NCI-H82 treated with DMSO at 0.1 percent for 48 hours (cell line): ENCODE data around the gene PDE3B.
"Not testable (repeated sequence)": the region's sequence is repeated elsewhere in the genome, so short reads cannot be mapped to it uniquely, and the experiment has no call there.

Experiments
- DNase-seq: peaks from one replicate; lab custom pipeline; 2025; ENCODE audit not compliant: unreplicated experiment; lab: John Stamatoyannopoulos, UW

PDE3B gene

DNA sequence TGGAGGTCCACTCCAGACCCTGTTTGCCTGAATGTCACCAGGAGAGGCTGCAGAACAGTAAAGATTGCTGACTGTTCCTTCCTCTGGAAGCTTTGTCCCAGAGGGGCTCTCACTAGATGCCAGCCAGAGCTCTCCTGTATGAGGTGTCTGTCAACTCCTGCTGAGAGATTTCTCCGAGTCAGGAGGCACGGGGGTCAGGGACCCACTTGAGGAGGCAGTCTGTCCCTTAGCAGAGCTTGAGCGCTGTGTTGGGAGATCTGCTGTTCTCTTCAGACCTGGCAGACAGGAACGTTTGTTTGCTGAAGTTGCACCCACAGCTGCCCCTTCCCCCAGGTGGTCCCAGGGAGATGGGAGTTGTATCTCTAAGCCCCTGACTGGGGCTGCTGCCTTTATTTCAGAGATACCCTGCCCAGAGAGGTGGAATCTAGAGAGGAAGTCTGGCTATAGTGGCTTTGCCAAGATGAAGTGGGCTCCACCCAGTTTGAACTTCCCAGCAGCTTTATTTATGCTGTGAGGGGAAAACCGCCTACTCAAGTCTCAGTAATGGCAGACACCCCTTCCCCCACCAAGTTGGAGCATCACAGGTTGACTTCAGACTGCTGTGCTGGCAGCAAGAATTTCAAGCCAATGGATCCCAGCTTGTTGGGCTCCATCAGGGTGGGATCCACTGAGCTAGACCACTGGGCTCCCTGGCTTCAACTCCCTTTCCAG, 99.4 kb downstream of the PDE3B start:
- no peak for DNase-seq

DNA sequence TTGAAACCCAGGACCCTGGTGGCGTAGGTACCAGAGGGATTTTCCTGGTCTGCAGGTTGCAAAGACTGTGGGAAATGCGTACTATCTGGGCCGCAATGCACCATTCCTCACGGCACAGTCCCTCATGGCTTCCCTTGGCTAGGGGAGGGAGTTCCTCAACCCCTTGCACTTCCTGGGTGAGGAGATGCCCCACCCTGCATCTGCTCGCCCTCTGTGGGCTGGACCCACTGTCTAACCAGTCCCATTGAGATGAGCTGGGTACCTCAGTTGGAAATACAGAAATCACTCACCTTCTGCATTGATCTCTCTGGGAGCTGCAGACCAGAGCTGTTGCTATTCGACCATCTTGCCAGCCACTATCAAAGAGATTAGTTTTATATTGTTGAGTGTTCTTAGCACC, 100.1 kb downstream of the PDE3B start:
- not testable (repeated sequence) for DNase-seq

DNA sequence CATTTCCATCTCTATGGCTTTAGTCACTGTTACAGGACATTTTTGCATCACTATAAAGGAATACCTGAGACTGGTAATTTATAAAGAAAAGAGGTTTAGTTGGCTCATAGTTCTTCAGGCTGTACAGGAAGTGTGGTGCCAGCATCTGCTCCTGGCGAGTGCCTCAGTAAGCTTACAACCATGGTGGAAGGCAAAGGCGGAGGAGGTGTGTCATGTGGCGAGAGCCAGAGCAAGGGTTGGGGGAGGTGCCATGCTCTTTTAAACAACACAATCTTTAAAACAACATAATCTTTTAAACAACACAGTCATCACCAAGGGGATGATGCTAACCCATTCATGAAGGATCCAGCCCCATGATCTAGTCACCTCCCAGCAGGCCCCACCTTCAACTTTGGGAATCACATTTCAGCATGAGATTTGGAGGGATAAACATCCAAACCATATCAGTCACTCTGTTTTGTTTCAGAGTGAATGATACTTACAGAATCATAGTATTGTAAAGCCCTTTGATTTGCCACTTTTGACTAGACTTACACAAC, 103.3 kb downstream of the PDE3B start:
- no peak for DNase-seq

DNA sequence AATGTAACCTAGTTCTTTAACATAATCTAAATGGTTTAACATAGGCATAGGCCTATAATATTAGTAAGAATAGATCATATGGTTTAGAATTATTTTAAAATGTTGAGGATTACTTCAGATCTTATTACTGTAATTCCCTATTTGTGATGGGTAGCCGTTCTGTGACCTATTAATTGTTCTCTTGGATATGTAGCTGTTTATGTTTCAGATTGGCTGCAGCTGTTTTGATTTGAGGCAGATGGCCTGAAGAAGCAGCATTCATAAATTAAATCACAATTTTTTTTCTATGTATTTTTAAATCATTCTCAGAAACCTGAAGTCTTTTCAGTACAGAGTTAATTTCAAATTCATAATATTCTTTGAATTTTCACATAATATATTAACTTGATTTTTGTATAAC, 104.5 kb downstream of the PDE3B start:
- DNase-seq: no peak

DNA sequence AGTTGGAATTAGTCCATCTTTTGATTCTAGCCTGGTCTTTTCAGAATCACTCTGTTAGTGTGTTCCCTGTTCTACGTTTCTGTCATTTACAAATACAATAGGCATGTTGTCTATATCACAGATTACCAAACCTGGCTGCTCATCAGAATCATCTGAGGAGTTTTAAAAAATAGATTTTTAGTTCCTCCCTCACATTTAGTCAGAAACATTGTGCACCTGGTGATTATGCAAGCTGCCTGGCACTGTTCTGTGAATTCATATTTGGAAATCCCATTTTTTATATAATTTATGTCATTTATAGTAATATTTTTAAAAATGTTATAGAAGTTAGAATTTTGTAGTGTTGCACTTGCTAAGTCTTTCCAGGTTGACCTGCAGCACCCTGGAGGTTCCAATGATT, 107.3 kb downstream of the PDE3B start:
- DNase-seq: no peak

DNA sequence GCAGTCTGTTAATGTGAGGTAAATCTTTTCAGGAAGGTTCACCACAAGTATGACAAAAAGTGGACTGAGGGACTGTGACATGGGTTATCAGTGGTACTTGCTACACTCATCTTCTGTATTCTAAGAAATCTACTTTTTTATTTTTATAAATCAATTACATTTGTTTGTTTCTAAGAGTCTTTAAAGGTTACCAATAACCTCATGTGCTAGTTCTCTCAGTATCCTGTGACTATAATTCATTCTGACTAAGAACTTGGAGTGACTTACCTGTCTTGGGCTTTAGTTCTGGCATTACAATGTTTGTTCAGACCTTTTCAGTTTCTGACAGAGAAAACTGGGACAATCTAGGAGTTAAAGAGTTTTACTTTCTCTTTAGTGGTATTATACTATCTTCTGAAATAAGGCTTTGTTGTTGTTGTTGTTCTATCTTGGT, 108.4 kb downstream of the PDE3B start:
- no peak for DNase-seq

DNA sequence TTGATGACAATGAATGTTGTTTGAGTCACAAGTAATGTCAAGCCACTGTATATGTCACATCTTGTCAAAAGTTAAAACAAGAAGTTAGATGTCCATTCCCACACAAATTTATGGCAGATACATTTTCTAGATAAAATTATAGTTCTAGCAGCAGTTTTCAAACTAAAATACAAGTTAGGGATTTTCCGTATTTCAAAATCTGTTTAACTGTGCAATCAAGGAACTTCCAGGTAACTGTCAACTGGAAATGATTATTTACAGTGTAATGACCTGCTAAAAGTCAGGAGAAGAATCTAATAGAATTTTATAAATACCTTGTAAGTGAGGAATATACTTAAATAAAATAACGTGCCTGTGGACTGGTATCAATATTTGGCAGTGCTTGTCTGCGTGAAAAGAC, 111.5 kb downstream of the PDE3B start:
- DNase-seq: no peak

DNA sequence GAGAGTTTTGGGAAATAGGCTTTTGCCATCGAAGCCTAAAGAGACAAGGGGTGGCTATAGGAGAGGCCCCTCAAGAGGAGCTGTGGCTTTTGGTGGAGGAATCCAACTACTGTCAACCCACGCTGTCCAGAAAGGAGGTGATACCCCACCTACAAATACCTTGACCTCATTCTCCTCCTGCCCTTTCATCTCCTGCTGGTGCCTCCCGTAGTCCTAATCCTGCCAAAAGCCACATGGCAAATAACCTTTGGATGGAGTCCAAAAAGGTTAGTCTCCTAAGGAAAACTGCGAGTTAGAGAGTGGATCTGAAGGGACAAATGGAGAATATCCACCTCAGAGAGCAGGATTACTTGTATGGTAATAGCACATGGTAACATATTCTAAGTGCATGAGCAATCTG, 112.7 kb downstream of the PDE3B start:
- no peak for DNase-seq

DNA sequence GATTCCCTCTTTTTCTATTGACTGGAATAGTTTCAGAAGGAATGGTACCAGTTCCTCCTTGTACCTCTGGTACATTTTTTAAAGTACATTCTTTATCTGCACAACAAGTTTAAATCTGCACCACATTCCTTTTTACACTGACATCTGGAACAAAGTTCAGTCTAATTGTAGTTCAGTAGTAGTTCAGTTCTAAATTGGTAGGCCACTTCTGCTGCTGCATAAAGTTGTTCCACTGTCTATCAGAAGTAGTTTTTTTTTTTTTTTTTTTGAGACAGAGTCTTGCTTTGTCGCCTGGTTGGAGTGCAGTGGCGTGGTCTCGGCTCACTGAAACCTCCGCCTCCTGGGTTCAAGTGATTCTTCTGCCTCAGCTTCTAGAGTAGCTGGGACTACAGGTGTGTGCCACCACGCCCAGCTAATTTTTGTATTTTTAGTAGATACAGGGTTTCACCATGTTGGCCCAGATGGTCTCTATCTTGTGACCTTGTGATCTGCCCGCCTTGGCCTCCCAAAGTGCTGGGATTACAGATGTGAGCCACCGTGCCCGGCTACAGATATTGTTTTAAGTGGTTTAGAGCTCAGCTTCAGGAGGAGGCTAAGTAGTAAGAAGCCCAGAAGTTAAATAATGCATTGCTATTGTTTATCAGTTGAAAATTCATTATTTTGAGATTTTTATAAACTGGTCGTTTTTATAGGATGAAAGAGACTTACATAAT, 115.9 kb downstream of the PDE3B start:
- not testable (repeated sequence) for DNase-seq

DNA sequence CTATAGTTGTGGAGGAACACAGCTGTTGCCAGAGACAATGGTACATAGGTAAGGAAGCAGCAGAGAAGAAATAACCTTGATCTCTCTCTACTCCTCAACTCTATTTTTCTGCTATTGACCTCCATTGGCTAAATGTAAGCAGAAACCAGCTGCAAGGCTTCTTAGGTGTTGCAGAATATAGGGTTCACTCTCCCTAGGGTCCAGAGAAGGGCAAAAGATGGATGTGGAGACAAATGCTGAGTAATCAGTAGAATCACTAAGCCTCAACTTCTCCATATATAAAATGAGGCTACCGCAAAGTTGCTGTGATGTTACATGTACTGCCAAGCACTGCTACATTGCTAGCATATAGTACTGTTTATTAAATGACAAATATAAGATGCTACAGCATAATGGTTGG, 120.6 kb downstream of the PDE3B start:
- no peak for DNase-seq

DNA sequence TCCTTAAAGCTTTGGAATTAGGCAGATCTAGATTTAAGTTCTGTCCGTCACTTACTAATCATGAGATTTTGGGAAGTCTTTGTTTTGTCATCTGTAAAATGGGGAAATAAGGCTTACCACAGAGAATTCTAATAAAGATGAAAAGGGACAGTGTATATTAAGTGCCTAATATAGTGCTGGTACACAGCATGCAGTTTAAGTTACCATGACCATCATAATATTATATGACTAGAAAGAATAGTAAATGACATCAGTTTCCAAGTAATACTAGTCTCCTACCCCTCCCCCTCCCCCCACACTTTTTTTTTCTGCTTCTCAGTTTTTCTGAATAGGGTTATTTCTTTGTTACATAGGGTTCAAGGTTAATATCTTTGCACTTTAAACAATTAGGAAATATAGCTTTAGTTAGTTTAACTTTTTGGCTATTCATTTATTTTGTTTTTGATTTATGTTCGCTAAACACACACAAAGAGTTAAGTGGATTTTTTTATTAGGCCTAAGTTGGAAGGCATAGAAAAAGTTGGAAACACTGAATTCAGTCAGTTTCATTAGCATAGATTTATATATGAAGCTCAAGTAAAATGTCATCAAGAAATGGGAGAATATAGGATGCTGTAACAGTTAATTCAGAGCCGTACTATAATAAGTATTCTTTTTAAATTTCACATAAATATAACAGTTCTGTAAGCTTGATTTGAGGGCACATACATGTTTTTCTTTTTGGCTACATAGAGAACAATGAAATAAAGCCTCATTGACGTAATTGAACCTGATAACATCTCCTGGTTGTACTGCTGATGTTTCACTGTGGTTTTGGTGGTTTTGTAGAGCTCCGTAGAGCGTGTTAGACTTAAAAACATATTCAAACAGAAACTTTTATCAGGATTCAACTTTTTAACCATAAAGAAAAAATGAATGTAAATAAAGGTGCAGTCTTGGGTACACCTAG, 121.2 kb downstream of the PDE3B start:
- DNase-seq: no peak

DNA sequence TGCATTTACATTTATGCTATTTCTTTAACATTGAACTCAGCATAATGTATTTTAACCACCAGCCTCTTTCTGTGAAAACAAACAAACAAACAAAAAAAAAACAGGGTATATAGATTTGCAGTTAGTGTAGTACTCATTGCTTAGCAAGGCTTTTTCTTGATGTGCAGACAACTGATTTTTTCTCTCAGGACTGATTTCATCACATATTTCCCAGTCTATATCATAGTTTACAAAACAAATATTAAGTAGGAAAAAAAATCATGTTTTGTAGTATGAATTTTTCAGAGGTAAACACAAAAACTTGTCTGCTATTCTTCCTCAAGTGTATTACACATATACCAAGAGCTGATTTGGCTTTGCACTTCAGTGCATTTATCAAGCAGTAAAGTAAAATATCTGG, 123.0 kb downstream of the PDE3B start:
- no peak for DNase-seq

DNA sequence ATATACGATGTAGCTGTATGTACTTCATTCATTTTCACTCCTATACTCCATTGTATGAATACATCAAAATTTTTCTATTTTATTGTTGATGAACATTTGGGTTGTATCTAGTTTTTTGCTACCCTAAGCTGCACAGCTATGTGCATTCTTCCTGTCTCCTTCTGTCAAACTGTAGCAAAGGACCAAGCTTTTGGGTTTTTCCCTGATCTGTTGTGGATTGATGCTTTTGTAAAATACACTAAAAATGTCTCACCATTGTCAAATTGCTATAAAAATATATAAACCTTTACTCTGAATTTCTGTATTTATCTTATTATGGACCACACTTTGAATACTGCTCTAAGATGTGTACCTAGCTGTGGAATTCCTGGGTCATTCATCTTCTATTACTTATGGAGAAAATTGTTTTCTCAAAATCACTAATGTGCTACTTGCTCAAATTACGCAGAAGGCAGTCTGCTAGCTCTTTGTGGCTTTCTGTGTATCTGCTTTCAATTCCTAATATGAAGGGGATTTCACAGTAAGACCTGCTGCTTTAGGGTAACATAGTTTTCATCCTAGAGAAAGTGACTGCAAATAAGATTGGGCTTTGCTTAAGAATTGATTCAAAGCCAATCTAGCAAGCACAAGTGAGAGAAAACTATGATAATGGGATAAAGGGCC, 125.1 kb downstream of the PDE3B start:
- peak; percentile 15 for DNase-seq

DNA sequence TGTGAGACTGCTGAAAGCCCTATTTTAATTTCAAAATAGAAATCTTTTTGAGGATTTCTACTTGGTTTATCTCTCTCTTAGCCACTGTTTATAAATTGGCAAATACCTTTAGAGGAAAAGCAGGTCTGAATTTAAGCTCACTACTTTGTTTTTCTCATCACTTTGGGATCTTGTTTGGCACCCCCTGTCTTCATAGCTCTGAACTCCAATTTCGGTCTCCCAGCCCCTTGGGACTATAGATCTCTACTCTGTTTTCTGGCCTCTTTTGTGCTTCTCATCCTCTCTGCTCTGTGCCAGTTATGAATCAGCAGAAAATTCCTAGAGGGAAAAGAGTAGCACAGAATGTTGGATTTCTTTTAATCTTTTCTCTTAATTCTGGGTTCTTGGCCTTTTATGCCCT, 130.2 kb downstream of the PDE3B start:
- no peak for DNase-seq

DNA sequence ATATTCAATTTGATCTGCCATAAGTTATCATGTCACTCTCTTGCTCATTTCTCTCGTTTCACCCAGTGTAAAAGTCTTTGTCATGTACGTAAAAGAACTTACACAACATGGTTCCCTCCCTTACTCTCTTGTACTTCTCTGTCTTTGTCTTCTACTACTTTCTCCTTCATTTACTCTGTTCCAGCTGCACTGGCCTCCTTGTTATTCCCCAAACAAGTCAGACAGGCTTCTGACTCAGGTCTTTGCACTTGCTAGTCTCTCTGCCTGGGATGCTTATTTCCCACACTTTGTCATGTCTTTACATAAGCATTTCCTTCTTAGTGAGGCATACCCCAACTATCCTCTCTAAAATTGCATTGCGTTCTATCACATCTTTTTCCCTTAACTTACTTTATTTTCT, 131.1 kb downstream of the PDE3B start:
- no peak for DNase-seq

DNA sequence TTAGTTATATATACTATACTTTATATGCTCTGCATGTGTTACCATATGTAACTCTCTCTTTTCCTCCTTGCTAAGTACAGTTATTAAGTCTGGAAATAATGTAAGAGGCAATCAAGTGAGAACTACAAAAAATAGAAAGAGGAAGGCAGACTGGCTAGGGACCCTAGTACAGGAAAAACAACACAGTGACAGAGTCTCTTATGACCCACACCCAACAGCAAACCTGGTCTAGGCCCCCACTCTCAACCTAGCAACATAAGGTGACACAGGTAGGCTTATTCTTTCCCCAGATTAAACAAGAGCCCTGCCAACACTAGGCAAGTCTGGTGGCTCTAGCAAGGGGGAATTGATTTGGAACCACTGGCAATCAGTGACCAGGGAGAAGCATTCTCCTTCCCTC, 132.3 kb downstream of the PDE3B start:
- DNase-seq: no peak

DNA sequence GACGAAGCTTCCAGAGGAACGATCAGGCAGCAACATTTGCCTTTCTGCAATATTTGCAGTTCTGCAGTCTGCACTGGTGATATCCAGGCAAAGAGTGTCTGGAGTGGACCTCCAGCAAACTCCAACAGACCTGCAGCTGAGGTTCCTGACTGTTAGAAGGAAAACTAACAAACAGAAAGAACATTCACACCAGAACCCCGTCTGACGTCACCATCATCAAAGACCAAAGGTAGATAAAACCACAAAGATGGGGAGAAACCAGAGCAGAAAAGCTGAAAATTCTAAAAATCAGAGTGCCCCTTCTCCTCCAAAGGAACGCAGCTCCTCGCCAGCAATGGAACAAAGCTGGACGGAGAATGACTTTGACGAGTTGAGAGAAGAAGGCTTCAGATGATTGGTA, 134.9 kb downstream of the PDE3B start:
- DNase-seq: not testable (repeated sequence)

DNA sequence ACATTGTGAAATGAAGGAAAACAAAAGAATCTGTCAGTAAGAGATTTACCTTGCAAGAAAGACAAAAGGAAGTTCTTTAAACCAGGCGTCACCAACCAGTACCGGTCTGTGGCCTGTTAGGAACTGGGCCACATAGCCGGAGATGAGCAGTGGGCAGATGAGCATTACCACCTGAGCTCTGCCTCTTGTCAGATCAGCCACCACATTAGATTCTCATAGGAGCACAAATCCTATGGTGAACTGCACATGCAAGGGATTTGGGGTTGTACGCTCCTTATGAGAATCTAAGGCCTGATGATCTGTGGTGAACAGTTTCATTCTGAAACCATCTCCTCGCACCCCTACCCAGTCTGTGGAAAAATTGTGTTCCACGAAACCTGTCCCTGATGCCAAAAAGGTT, 140.2 kb downstream of the PDE3B start:
- no peak for DNase-seq

DNA sequence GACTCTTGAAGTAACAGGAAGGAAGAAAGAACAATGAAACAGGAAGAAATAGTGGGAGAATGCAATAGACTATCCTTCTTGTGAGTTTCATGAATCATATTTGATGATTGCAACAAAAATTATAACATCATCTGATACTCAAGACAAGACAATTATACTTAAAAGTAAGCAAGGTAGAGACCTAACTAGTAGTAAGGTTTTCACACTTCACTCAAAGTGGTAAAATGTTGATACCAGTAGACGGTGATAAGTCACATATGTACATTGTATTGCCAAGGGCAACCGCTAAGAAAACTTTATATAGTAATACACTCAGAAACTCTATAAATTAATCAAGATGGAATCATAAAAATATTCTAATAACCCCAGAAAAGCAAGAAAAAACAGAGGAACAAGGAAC, 140.6 kb downstream of the PDE3B start:
- no peak for DNase-seq

DNA sequence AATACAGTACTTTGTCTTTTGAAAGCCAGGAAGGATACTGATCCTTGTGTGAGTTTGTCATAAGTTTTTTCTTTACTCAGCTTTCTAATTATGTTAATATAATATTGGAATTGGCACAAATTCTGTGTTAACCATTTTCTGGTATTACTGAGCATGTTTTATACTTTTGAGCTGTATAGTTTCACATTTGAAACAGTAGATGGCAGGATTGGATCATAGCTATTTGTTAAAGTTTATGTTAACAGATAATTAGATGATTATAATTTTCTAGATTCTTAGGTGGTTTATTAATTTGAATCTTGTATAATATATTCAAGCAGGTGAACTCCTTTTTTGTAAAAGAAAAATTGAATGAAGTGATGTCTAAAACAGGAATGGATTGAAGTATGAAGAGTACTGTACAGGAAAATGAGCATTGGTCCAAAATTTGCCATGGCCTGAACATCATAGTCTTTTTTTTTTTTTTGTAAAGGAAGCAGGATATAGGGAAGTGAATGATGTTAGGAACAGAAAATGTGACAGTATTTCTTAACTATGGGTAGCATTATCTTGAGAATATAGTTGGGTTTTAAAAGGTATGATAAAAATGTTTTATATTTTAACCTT, 146.4 kb downstream of the PDE3B start:
- DNase-seq: no peak
